WERI-Rb-1 (cell line): ENCODE measurements around the gene REN.

Experiments
- DNase-seq: peaks from one replicate; pipeline ENCODE4 v3.0.0-alpha.2; 2020
- H3K27ac ChIP-seq: fragments of 250-450 bp; sonication (Bioruptor Pico); 2 replicates; pipeline ENCODE4 v1.5.1; 2020; ENCODE audit warnings: mild to moderate bottlenecking, moderate library complexity
- H3K27me3 ChIP-seq: fragments of 250-450 bp; sonication (Bioruptor Pico); 2 replicates; pipeline ENCODE4 v1.5.1; 2021; ENCODE audit warnings: mild to moderate bottlenecking, low read depth, moderate library complexity; ENCODE audit not compliant: insufficient read depth, severe bottlenecking
- H3K36me3 ChIP-seq: fragments of 250-450 bp; sonication (Bioruptor Pico); 2 replicates; pipeline ENCODE4 v1.5.1; 2020; ENCODE audit warnings: mild to moderate bottlenecking, moderate library complexity
- H3K4me3 ChIP-seq: 2 replicates; pipeline ENCODE4 v1.5.1; 2011; ENCODE audit warnings: low read depth, mild to moderate bottlenecking, control low read depth, low read length
- H3K9me3 ChIP-seq: fragments of 250-450 bp; sonication (Bioruptor Pico); 2 replicates; pipeline ENCODE4 v1.5.1; 2021; ENCODE audit warnings: mild to moderate bottlenecking, moderate library complexity; ENCODE audit not compliant: severe bottlenecking
- CTCF ChIP-seq: IDR thresholded peaks from 2 replicates; pipeline ENCODE4 v1.5.1; 2011; ENCODE audit warnings: low read depth, mild to moderate bottlenecking, control low read depth, inconsistent platforms, low read length

Gene REN

DNA sequence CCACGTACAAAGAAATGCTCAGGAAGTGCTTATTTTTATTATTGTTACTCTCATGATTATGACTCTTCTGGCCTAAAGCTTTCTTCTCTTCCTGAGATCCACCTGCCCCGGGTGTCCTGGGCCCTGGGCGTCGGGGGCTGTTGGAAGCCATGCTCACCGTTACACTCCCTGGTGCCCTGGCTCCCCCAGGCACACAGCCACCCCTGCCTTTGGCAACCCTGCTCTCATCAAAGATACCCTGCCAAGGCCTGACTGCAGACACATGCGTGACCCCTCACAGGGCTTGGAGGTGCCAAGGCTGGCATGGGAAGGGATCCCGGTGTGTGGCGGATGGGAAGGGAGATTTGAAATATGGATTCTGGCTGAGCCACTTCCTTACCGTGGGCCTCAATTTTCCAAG lies 33.4 kb upstream of the REN start:
- H3K36me3 ChIP-seq, result no peaks in the 10 kb centered on the region
- no peak for TF ChIP-seq CTCF
- H3K9me3 ChIP-seq, result no peaks in the 10 kb centered on the region
- no peak overlapping the region for H3K27ac ChIP-seq
- no peak for DNase-seq
- H3K27me3 ChIP-seq, result no peaks in the 10 kb centered on the region
- no peak overlapping the region for H3K4me3 ChIP-seq

GRCh38 chr1:204198348-204199340 lies 32.5 kb upstream of the REN start:
- H3K27ac ChIP-seq, result no peak overlapping the region
- no peaks in the 10 kb centered on the region for H3K36me3 ChIP-seq
- no peak overlapping the region for H3K4me3 ChIP-seq
- peak; percentile 86 for TF ChIP-seq CTCF
- no peaks in the 10 kb centered on the region for H3K9me3 ChIP-seq
- peak; percentile 90 for DNase-seq
- no peaks in the 10 kb centered on the region for H3K27me3 ChIP-seq

DNA sequence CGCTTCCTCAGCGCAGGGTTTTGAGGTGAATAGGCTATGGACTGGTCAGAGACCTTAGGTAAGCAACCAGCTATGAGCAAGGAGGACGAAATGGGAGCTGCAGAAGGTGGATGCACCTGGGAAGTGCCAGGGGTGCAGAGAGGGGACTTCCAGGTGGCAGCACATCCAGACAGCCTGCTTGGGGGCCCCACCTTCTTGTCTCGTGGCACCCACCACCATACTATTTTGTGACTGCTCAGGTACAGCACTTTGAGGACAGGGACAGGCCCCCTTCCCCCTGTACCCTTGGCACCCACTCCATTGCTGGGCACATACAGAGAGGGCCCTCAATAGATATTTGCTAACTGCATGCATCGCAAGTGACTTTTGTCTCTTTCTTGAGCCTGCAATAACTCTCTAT lies 30.9 kb upstream of the REN start:
- Histone ChIP-seq H3K27me3 (no peaks in the 10 kb centered on the region), H3K9me3 (no peaks in the 10 kb centered on the region), H3K36me3 (no peaks in the 10 kb centered on the region), H3K27ac (no peak overlapping the region), H3K4me3 (no peak overlapping the region)
- no peak for TF ChIP-seq CTCF
- no peak for DNase-seq

DNA sequence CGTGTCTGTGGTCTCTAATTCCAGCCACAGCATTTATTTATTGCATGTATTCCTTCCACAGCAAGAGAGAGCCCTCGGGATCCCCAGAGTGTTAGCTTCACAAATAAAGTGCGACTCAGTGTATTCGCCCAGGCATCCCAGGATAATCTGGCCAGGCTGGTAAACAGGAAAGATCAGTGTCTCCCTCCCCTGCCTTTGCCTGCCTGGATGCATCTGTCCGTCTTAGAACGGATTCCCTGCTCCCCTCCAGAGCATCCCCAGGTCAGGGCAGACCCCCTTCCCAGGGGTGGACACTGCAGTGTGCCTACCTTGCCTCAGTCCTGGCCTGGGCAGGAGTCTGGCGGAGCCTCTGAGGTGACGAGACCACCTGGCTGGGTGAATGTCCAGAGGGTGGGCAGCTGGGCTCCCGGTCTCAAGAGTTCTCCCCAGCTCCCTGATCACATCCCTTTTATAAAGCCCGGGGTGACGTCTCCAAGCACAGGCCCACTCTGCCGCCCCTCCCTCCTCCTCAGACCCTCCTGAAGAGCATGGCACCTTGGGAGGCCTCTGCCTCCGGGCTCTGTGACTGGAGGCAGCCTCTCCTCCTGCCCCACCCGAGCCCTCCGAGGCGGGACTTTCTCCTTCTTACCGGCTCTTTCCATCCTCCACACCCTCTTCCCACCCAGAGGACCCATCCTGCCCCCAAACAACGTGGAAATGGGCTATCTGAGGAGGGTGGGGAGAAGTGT lies 30.1 kb upstream of the REN start, which contains the start of gene KISS1:
Gene KISS1, minus strand, starts transcription at position 424 of the 728 bp plus-strand sequence. CDS start 3,615 bp downstream, outside the sequence.
- H3K27ac ChIP-seq, result peak within 1 kb of the TSS; percentile 0; the same call in 1 of the 2 replicates
- H3K27me3 ChIP-seq, result no peaks in the 10 kb centered on the region

GRCh38 chr1:204194771-204195170 lies 28.6 kb upstream of the REN start:
- H3K9me3 ChIP-seq, result no peaks in the 10 kb centered on the region
- TF ChIP-seq CTCF, result no peak
- no peaks in the 10 kb centered on the region for H3K27me3 ChIP-seq
- H3K27ac ChIP-seq, result no peak overlapping the region
- no peak overlapping the region for H3K4me3 ChIP-seq
- no peak for DNase-seq
- no peaks in the 10 kb centered on the region for H3K36me3 ChIP-seq

More for the DNA sequence above, 30.1 kb upstream of the REN start, which contains the start of gene KISS1:
- TF ChIP-seq CTCF, result no peak
- DNase-seq, result peak; percentile 79
- H3K36me3 ChIP-seq, result no peaks in the 10 kb centered on the region
- no peaks in the 10 kb centered on the region for H3K9me3 ChIP-seq
- H3K4me3 ChIP-seq, result no peak within 1 kb of the TSS
